Brain microvascular endothelial cell (primary cell): ENCODE results near the gene KLHL2.

Experiments used
- DNase-seq: peaks from one replicate; pipeline ENCODE4 v3.0.0-alpha.2; 2020
- H3K27ac ChIP-seq: fragments of 250-450 bp; sonication (Bioruptor Pico); 2 replicates; pipeline ENCODE4 v1.5.1; 2020; ENCODE audit warnings: mild to moderate bottlenecking, moderate library complexity
- H3K27me3 ChIP-seq: fragments of 250-450 bp; sonication (Bioruptor Pico); replicated peaks from 2 replicates; pipeline ENCODE4 v1.5.1; 2020; ENCODE audit warnings: mild to moderate bottlenecking
- H3K36me3 ChIP-seq: fragments of 250-450 bp; sonication (Bioruptor Pico); replicated peaks from 2 replicates; pipeline ENCODE4 v1.5.1; 2020; ENCODE audit warnings: mild to moderate bottlenecking
- H3K4me3 ChIP-seq: 2 replicates; pipeline ENCODE4 v1.5.1; 2011; ENCODE audit warnings: low read depth, mild to moderate bottlenecking, control low read depth, low read length, moderate library complexity
- CTCF ChIP-seq: IDR thresholded peaks from 2 replicates; pipeline ENCODE4 v1.5.1; 2011; ENCODE audit warnings: low read depth, mild to moderate bottlenecking, moderate library complexity, low read length, control low read depth, inconsistent platforms; ENCODE audit errors: missing control alignments
- in situ Hi-C: cut with HindIII; loops from 2 replicates; pipeline ENCODE4 v1.10.0; 2017; ENCODE audit warnings: low sequenced_read_pairs, low pct_ligation_motif_present

KLHL2 gene

GRCh38 chr4:165199286-165199685 is 8.1 kb upstream of the KLHL2 start:
- Histone ChIP-seq H3K27ac (no peak overlapping the region), H3K36me3 (no peaks in the 10 kb centered on the region), H3K4me3 (no peak overlapping the region), H3K27me3 (no peaks in the 10 kb centered on the region)
- in situ Hi-C loops, result no loop called here
- DNase-seq, result no peak
- TF ChIP-seq CTCF, result no peak

- no peak for DNase-seq
- TF ChIP-seq CTCF, result no peak
- no peaks in the 10 kb centered on the region for H3K36me3 ChIP-seq
- no peaks in the 10 kb centered on the region for H3K27me3 ChIP-seq
- in situ Hi-C loops, result no loop called here
- no peak overlapping the region for H3K27ac ChIP-seq
- H3K4me3 ChIP-seq, result no peak overlapping the region
These were observed 7.6 kb upstream of the KLHL2 start for GRCh38 chr4:165199722-165200121.

GRCh38 chr4:165201806-165202205 is 5.6 kb upstream of the KLHL2 start:
- in situ Hi-C loops, result no loop called here
- no peak for TF ChIP-seq CTCF
- H3K27me3 ChIP-seq, result no peaks in the 10 kb centered on the region
- no peak overlapping the region for H3K4me3 ChIP-seq
- no peak for DNase-seq
- H3K27ac ChIP-seq, result no peak overlapping the region
- H3K36me3 ChIP-seq, result no peaks in the 10 kb centered on the region

- in situ Hi-C loops, result no loop called here
- Histone ChIP-seq H3K27ac (no peak overlapping the region), H3K27me3 (no peaks in the 10 kb centered on the region), H3K36me3 (no peaks in the 10 kb centered on the region), H3K4me3 (no peak overlapping the region)
- DNase-seq, result no peak
- no peak for TF ChIP-seq CTCF
These were observed 3.6 kb upstream of the KLHL2 start for GRCh38 chr4:165203541-165204461.

GRCh38 chr4:165204462-165204830 is 2.9 kb upstream of the KLHL2 start:
- peak; percentile 27 for DNase-seq
- Histone ChIP-seq H3K27ac (no peak overlapping the region), H3K27me3 (no peaks in the 10 kb centered on the region), H3K36me3 (no peaks in the 10 kb centered on the region), H3K4me3 (no peak overlapping the region)
- in situ Hi-C loops, result no loop called here
- no peak for TF ChIP-seq CTCF
